Fibroblast of peridontal ligament (primary cell): Measurements from ENCODE around the gene SELENOW.
"Not testable (repeated sequence)": the region's sequence is repeated elsewhere in the genome, so short reads cannot be mapped to it uniquely, and the experiment has no call there.

Experiments used
- DNase-seq: peaks from one replicate; pipeline ENCODE4 v3.0.0-alpha.2; 2010; ENCODE audit errors: extremely low read depth

SELENOW gene

GRCh38 chr19:47756953-47757608 lies 21.4 kb upstream of the SELENOW start:
- no peak for DNase-seq

DNA sequence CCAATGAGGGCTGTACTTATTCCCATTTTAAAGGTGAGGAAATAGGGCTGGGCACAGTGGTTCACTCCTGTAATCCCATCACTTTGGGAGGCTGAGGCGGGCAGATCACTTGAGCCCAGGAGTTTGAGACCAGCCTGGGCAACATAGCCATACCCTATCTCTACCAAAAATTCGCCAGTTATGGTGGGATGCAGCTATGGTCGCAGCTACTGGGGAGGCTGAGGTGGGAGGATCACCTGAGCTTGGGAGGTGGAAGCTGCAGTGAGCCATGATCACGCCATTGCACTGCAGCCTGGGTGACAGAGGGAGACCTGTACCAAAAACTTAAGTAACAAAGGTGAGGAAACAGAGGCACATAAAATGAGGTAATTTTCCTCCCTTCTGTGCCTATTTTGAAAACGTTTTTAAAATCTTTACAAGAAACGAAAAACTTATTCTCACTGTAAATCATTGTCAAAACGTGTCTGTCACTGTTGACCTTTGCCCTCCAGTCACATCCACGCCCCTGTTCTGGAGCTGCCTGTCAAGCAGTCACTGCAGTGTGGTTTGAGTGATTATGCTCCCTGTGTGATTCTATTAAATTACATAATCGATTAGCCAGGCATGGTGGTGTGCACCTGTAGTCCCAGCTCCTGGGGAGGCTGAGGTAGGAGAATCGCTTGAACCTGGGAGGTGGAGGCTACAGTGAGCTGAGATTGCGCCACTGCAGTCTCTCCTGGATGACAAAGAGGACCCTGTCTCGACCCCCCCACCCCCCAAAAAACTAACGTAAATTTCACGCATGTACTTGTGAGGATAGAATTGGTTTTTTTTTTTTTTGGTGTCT lies 20.7 kb upstream of the SELENOW start:
- DNase-seq: no peak

GRCh38 chr19:47758443-47758804 lies 20.1 kb upstream of the SELENOW start:
- no peak for DNase-seq

DNA sequence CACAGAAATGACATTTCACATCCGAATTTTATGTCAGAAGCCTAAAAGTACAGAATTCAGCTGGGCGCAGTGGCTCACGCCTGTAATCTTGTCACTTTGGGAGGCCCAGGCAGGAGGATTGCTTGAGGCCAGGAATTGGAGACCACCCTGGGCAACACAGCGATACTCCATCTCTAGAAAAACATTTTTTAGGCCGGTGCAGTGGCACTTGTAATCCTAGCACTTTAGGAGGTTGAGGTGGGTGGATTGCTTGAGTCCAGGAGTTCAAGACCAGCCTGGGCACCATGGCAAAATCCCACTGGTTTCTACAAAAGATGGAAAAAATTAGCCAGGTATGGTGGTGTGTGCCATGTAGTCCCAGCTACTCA lies 17.9 kb upstream of the SELENOW start:
- DNase-seq: no peak

DNA sequence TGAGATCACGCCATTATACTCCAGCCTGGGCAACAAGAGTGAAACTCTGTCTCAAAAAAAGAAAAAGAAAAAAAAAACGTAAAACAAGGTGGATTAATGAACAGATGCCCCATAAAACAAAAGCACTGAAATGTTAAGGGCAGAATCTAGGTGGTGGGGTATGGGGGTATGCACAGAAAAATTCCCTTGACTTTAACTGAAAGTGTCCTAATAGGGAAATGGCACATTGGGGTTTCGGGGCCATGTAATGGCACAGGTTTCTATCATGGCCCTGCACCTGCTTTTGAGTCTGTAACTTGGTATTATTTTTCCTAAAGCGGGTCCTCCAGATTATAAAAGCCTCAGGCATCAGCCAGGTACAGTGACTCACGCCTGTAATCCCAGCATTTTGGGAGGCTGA lies 16.9 kb upstream of the SELENOW start:
- no peak for DNase-seq

GRCh38 chr19:47762151-47762550 lies 16.4 kb upstream of the SELENOW start:
- DNase-seq: no peak

GRCh38 chr19:47762615-47763308 lies 15.7 kb upstream of the SELENOW start:
- peak; percentile 29 for DNase-seq

- not testable (repeated sequence) for DNase-seq
These were observed 13.8 kb upstream of the SELENOW start for GRCh38 chr19:47764705-47765104.

- peak; percentile 33 for DNase-seq
These were observed 12.8 kb upstream of the SELENOW start for GRCh38 chr19:47765523-47766358.

GRCh38 chr19:47766359-47766620 lies 12.2 kb upstream of the SELENOW start:
- DNase-seq: no peak

DNA sequence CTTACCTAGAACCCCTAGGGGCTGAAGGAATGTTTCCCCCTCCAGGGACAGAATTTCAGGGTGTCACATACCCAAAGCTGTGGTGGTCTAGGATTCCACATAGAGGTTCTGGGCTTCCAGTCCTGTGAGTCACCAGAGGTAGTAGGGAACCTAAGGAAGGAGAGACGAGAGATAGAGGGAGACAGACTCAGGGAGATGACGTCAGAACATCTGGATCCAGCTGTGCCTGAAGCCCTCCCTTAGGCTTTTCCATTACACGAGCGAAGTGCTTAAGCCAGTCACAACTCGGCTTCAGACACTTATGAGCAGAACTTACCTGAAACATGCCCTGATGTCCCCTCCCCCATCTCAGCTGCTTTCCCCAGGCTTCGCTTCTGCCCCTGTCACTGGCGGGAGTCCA lies 11.8 kb upstream of the SELENOW start:
- no peak for DNase-seq

- DNase-seq: no peak
These were observed 11.2 kb upstream of the SELENOW start for GRCh38 chr19:47767349-47767748.

DNA sequence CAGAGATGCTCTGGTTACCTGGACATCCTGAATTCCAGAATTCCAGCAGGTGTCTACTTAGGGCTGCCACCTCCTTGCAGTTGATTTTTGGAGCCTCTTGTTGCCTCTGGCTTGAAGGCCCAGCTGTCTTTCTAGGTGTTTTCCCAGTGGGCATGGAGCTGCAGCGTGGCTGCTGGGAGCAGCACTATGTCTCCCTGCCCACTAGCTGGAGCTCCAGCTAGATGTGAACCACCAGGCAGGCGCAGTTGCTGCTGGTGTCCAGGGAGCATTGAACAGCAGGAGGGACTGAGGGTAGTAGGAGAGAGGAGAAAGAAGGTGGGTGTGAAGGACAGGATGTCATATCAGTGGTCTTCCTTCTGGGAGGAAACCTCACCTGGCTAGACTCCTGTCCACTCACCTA lies 9.9 kb upstream of the SELENOW start:
- no peak for DNase-seq

GRCh38 chr19:47769534-47769933 lies 9.0 kb upstream of the SELENOW start:
- DNase-seq: no peak

- not testable (repeated sequence) for DNase-seq
These were observed 7.2 kb upstream of the SELENOW start for GRCh38 chr19:47771291-47771690.

DNA sequence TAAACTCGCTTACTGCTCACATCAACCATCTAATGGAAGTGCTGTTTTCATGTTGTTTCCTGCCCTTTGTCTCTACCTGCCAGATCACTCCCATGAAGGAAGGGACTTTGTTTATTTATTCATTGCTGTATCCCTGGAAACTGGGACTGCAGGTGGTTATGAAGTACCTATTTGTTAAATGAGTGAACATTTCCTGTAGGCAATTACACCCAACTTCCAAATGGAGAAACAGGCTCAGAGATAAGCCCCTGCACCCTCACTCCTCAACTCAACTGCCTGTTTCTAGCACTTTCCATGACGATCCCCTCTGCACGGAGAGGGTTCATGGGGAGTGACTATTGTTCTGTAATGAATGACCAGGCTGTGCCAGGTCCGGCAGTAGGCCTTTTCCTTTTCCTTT lies 1.9 kb upstream of the SELENOW start:
- DNase-seq: no peak

- DNase-seq: not testable (repeated sequence)
These were observed 1.1 kb upstream of the SELENOW start for GRCh38 chr19:47777245-47778048.

GRCh38 chr19:47778954-47779351 lies 450 bp downstream of the SELENOW start:
- DNase-seq: peak; percentile 25

DNA sequence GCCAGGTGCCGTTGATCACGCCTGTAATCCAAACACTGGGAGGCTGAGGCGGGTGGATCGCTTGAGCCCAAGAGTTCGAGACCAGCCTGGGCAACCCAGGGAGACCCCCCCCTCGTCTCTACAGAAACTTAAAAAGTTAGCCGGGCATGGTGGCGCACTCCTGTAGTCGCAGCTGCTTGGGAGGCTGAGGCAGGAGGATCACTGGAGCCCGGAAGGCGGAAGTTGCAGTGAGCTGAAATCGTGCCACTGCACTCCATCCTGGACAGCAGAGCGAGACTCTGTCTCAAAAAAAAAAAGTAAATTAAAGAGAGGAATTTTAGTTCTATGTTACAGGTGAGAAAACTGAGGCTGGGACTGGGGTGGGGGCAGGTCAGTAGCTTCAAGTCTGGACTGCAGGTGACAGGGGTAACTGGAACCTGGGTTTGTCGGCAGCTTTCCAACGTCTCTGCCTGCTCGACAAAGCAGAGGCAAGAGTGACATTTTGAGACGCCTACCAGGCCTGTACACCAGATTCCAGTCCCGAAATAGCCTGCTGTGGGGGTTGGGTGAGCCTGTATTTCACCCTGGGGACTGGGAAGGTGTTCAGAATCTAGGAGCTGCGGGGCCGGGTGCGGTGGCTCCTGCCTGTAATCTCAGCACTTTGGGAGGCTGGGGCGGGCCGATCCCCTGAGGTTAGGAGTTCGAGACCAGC lies 1.2 kb downstream of the SELENOW start:
- DNase-seq: no peak

DNA sequence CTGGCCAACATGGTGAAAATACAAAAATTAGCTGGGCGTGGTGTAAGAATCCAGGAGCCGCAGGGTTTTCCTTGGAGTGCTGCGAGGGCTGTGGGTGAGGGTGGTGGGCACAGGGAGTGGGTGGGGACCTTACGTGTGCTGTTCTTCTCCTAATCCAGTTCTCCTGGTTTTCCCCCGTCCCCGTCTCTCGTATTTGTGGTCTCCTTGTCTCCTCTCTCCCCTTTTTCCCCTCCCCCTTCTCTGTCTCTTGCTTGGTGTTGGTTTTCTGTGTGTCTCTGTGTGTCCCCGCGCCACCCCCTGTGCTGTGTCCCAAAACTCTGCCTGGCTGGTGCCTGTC lies 1.7 kb downstream of the SELENOW start:
- DNase-seq: no peak
